Measurements from ENCODE around the gene TBPL1. TPM values are rescaled to one million over a fixed set of nuclear protein-coding genes. Genes with fewer than 3 reads are reported as not detected.

The TBPL1 gene
- total and polyA plus RNA-seq, 2 of the 13 experiments (the other 11 are each of a cell fraction or from before 2014, with no cell fraction given) = 25.3 to 39.3 TPM

- Histone ChIP-seq H3K9ac (ENCODE audit: insufficient read depth, low read depth, low read length) (no peak overlapping the region), H3K79me2 (ENCODE audit: insufficient read depth, low read length) (no peaks in the 10 kb centered on the region), H4K20me1 (ENCODE audit: insufficient read depth, low read length) (0 out of 2 replicates have a peak, but pooled peaks cover 3% of the 10 kb centered on the region), H2AFZ (ENCODE audit: low read length) (no peak overlapping the region), H3K4me1 (ENCODE audit: insufficient read depth, low read length) (no peaks in the 10 kb centered on the region), H3K4me3 (replicated peaks in 1 of 3; ENCODE audit: insufficient read depth in 1 of 3, low read depth in 2 of 3, low read length in 3 of 3) (no peak overlapping the region), H3K27me3 (ENCODE audit: control insufficient read depth in 1 of 2, insufficient read depth in 2 of 2, low read length in 2 of 2) (no peaks in the 10 kb centered on the region), H3K4me2 (ENCODE audit: low read depth, low read length) (no peak overlapping the region), H3K27ac (ENCODE audit: extremely low read length, insufficient read depth, low read length) (no peak overlapping the region), H3K9me3 (ENCODE audit: low read length) (no peaks in the 10 kb centered on the region), H3K36me3 (replicated peaks in 1 of 2; ENCODE audit: control insufficient read depth in 1 of 2, insufficient read depth in 2 of 2, low read length in 2 of 2) (no peaks in the 10 kb centered on the region)
- POLR2A ChIA-PET = interaction anchor here (1.1 kb wide), 1 partner anchor 91 kb away, joined by 4 read pairs; no protein-coding TSS in a partner anchor
- WGBS (ENCODE audit: low lambda C conversion rate) = 96% methylated on average over 2 of the region's 2 CpGs
- no TSS peak for BruUV-seq (replicated peaks)
- FAIRE-seq (no peak), DNase-seq (ENCODE audit: low spot score) (no peak), ATAC-seq (no peak)
- in situ Hi-C loops (cut with HindIII; ENCODE audit: extremely low pct_ligation_motif_present, low pct_unique_long_range_greater_than_20kb) = loop anchor here (5.0 kb wide), 1 partner anchor 90 kb away; no protein-coding TSS in a partner anchor
- intact Hi-C loops (cut with micrococcal nuclease; ENCODE audit: unreplicated experiment) = no loop called here
- TF ChIP-seq HNRNPL (IDR thresholded peaks at IDR 0.05; ENCODE audit: low read depth, low read length) = no peak
- no peak for TF ChIP-seq NFE2L1 (CRISPR knock-in tag; IDR thresholded peaks at IDR 0.05; ENCODE audit: borderline replicate concordance)
- no peak for TF ChIP-seq CHD2 (IDR thresholded peaks at IDR 0.05; ENCODE audit: low read depth, low read length)
- TF ChIP-seq SMYD3 (CRISPR knock-in tag; IDR thresholded peaks at IDR 0.05) = no peak
- TF ChIP-seq IRF9 (CRISPR knock-in tag; IDR thresholded peaks at IDR 0.05; ENCODE audit: borderline replicate concordance) = no peak
- TF ChIP-seq MXD4 (CRISPR knock-in tag; IDR thresholded peaks at IDR 0.05) = no peak
- no peak for TF ChIP-seq ZNF441 (CRISPR knock-in tag; IDR thresholded peaks at IDR 0.05; ENCODE audit: borderline replicate concordance)
- TF ChIP-seq NR0B2 (CRISPR knock-in tag; IDR thresholded peaks at IDR 0.05) = no peak
- no peak for TF ChIP-seq ZKSCAN1 (IDR thresholded peaks at IDR 0.05; ENCODE audit: low read length)
- TF ChIP-seq ZBTB20 (CRISPR knock-in tag; IDR thresholded peaks at IDR 0.05; ENCODE audit: borderline replicate concordance, low read depth) = no peak
- no peak for TF ChIP-seq HOMEZ (CRISPR knock-in tag; IDR thresholded peaks at IDR 0.05; ENCODE audit: low read depth)
- no peak for TF ChIP-seq ADNP (CRISPR knock-in tag; IDR thresholded peaks at IDR 0.05)
- no peak for TF ChIP-seq KAT2B (IDR thresholded peaks at IDR 0.05; ENCODE audit: borderline replicate concordance, low read depth, low read length)
- TF ChIP-seq ZKSCAN5 (CRISPR knock-in tag; IDR thresholded peaks at IDR 0.05) = no peak
- TF ChIP-seq ZMYM3 (CRISPR knock-in tag; IDR thresholded peaks at IDR 0.05) = no peak
- TF ChIP-seq ZNF276 (CRISPR knock-in tag; IDR thresholded peaks at IDR 0.05; ENCODE audit: low read depth) = no peak
- no peak for TF ChIP-seq DPF2 (CRISPR knock-in tag; IDR thresholded peaks at IDR 0.05; ENCODE audit: borderline replicate concordance, low read depth)
- no peak for TF ChIP-seq FOSL1 (CRISPR knock-in tag; IDR thresholded peaks at IDR 0.05; ENCODE audit: borderline replicate concordance)
- CTCF ChIA-PET (ENCODE audit: low intra/inter-chr PET ratio, low total read pairs) = interaction anchor here (1.0 to 3.6 kb wide), 4 partner anchors 84 to 125 kb away, joined by 3 to 47 read pairs (median 18); no protein-coding TSS in a partner anchor
These were observed 19.4 kb downstream of the TBPL1 start for GRCh38 chr6:133972388-133972787.
